Caco-2 (cell line): ENCODE measurements around the gene GHRH. TPM values are rescaled to one million over a fixed set of nuclear protein-coding genes. Genes with fewer than 3 reads are reported as not detected.
A peak's percentile ranks its signal among the peaks of the same experiment; 100 is the strongest.

Experiments used
- BruUV-seq: library from RNA; stranded (reverse); fragments of 400-500 nt; replicated peaks from 2 replicates; lab custom pipeline; 2021; lab: Mats Ljungman, UMichigan
- CTCF ChIA-PET: fragments of 300-600 bp; sonication (Branson Sonifier 250); formaldehyde crosslinking; loops from one replicate; lab custom pipeline; 2022; ENCODE audit warnings: antibody characterized with exemption; lab: Charles Lee
- POLR2A ChIA-PET: fragments of 300-600 bp; sonication (Branson Sonifier 250); formaldehyde crosslinking; loops from one replicate; lab custom pipeline; 2022; ENCODE audit warnings: antibody characterized with exemption; lab: Charles Lee
- DNase-seq, 2 experiments: peaks; one replicate each; pipeline versions ENCODE4 v3.0.0 to v3.0.0-alpha.2; 2020 to 2022
- H3K27me3 ChIP-seq: replicated peaks from 2 replicates; pipeline ENCODE4 v1.6.0; 2011; ENCODE audit warnings: low read length; ENCODE audit not compliant: control insufficient read depth, insufficient read depth
- H3K36me3 ChIP-seq: 2 replicates; pipeline ENCODE4 v1.5.1; 2011; ENCODE audit warnings: low read length; ENCODE audit not compliant: control insufficient read depth, insufficient read depth
- H3K4me1 ChIP-seq: fragments of 250-450 bp; sonication (Bioruptor Pico); 2 replicates; pipeline ENCODE4 v1.5.1; 2020; ENCODE audit warnings: mild to moderate bottlenecking
- H3K4me3 ChIP-seq: 2 replicates; pipeline ENCODE4 v1.5.1; 2011; ENCODE audit warnings: low read depth, mild to moderate bottlenecking, control low read depth, low read length
- H3K9me3 ChIP-seq: fragments of 250-450 bp; sonication (Bioruptor Pico); 2 replicates; pipeline ENCODE4 v1.5.1; 2020; ENCODE audit warnings: mild to moderate bottlenecking, moderate library complexity
- H3K27ac Mint-ChIP-seq: one replicate; pipeline ENCODE4 v1.8.0; 2022; ENCODE audit warnings: mixed read lengths; ENCODE audit not compliant: unreplicated experiment
- H3K27me3 Mint-ChIP-seq: one replicate; pipeline ENCODE4 v1.8.0; 2022; ENCODE audit warnings: mixed read lengths; ENCODE audit not compliant: insufficient read depth, unreplicated experiment
- H3K36me3 Mint-ChIP-seq: one replicate; pipeline ENCODE4 v1.8.0; 2022; ENCODE audit warnings: mild to moderate bottlenecking, mixed read lengths; ENCODE audit not compliant: insufficient read depth, unreplicated experiment
- H3K4me1 Mint-ChIP-seq: one replicate; pipeline ENCODE4 v1.8.0; 2022; ENCODE audit warnings: low read depth, mixed read lengths; ENCODE audit not compliant: unreplicated experiment
- H3K4me3 Mint-ChIP-seq: one replicate; pipeline ENCODE4 v1.8.0; 2022; ENCODE audit warnings: mild to moderate bottlenecking, moderate library complexity, mixed read lengths; ENCODE audit not compliant: unreplicated experiment
- H3K9me3 Mint-ChIP-seq: one replicate; pipeline ENCODE4 v1.8.0; 2022; ENCODE audit warnings: mixed read lengths; ENCODE audit not compliant: unreplicated experiment
- CTCF ChIP-seq, 2 experiments: fragments of 200-600 bp in 1 of 2; IDR thresholded peaks; 1 replicate in 1 of 2; 2 replicates in 1 of 2; pipeline versions ENCODE4 v1.5.1 to v1.8.0; 2011 to 2022; ENCODE audit warnings: antibody characterized with exemption in 1 of 2, control low read depth in 1 of 2, inconsistent platforms in 1 of 2, low read depth in 1 of 2, low read length in 1 of 2, mild to moderate bottlenecking in 1 of 2, moderate library complexity in 1 of 2; ENCODE audit not compliant: insufficient read depth in 1 of 2, severe bottlenecking in 1 of 2, unreplicated experiment in 1 of 2
- intact Hi-C: fragments of 100-400 bp; cut with micrococcal nuclease; formaldehyde crosslinking; loops from one replicate; pipeline ENCODE4 v1.10.0; 2022; ENCODE audit not compliant: unreplicated experiment
- total RNA-seq: library from RNA; stranded (reverse); gene quantifications from 2 replicates; pipeline ENCODE4 v1.2.3, GENCODE V29; 2022

Gene GHRH
- total RNA-seq, 1 experiment from 2014 or later: not detected

DNA sequence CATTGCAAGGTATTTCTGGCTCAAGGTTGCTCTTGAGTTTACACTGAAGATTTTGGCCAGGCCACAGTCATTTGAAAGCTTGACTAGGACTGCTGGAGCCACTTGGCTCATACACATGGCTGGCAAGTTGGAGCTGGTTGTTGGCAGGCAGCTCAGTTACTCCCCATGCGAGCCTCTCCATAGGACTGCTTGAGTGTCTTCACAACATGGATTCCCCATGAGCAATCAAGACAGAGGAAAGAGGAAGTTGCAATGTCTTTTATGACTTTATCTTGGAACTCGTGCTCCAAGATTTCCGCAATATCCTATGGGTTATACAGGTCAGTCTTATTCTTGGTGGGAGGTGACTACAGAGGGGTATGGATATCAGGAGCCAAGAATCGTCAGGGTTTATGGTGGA lies 26.5 kb upstream of the GHRH start:
- Mint-ChIP-seq H3K4me1 (peaks cover 7% of the 10 kb centered on the region), H3K4me3 (peak overlapping the region; percentile 86), H3K9me3 (no peaks in the 10 kb centered on the region), H3K27ac (no peak overlapping the region), H3K27me3 (no peaks in the 10 kb centered on the region), H3K36me3 (peaks cover 23% of the 10 kb centered on the region)
- POLR2A ChIA-PET: interaction anchor here (0.6 to 3.0 kb wide), 2 partner anchors 18 to 56 kb away, joined by 5 to 45 read pairs; no protein-coding TSS in a partner anchor
- Histone ChIP-seq H3K9me3 (no peaks in the 10 kb centered on the region), H3K27me3 (no peaks in the 10 kb centered on the region), H3K4me3 (no peak overlapping the region), H3K4me1 (peaks cover 20% of the 10 kb centered on the region), H3K36me3 (peaks cover 2% of the 10 kb centered on the region)
- intact Hi-C loops: no loop called here
- no TSS peak for BruUV-seq
- no peak for DNase-seq
- CTCF ChIA-PET: no interaction called here
- TF ChIP-seq CTCF (IDR thresholded peaks at IDR 0.05; ENCODE audit: insufficient read depth in 1 of 2, low read depth in 1 of 2, low read length in 1 of 2, severe bottlenecking in 1 of 2, unreplicated experiment in 1 of 2): no peak

- Mint-ChIP-seq H3K4me3 (no peak overlapping the region), H3K4me1 (peaks cover 7% of the 10 kb centered on the region), H3K27me3 (no peaks in the 10 kb centered on the region), H3K36me3 (peaks cover 8% of the 10 kb centered on the region), H3K27ac (no peak overlapping the region), H3K9me3 (no peaks in the 10 kb centered on the region)
- Histone ChIP-seq H3K4me3 (no peak overlapping the region), H3K9me3 (no peaks in the 10 kb centered on the region), H3K36me3 (no peaks in the 10 kb centered on the region), H3K27me3 (no peaks in the 10 kb centered on the region), H3K4me1 (peaks cover 21% of the 10 kb centered on the region)
- BruUV-seq: no TSS peak
- DNase-seq: peak in 1 of 2 experiments; percentile 40
- ChIA-PET POLR2A (interaction anchor here (1.1 kb wide), 1 partner anchor 59 kb away, joined by 6 read pairs; no protein-coding TSS in a partner anchor), CTCF (interaction anchor here (0.6 to 0.9 kb wide), 3 partner anchors 11 to 107 kb away, joined by 3 read pairs; partner anchors contain the start of genes MROH8 and RPN2)
- intact Hi-C loops: no loop called here
- no peak for TF ChIP-seq CTCF (IDR thresholded peaks at IDR 0.05; ENCODE audit: insufficient read depth in 1 of 2, low read depth in 1 of 2, low read length in 1 of 2, severe bottlenecking in 1 of 2, unreplicated experiment in 1 of 2)
Measured at GRCh38 chr20:37285664-37286374, 24.2 kb upstream of the GHRH start.

GRCh38 chr20:37284691-37285161 lies 23.1 kb upstream of the GHRH start:
- H3K36me3 ChIP-seq: no peaks in the 10 kb centered on the region
- peak overlapping the region; percentile 5 for H3K27ac Mint-ChIP-seq
- BruUV-seq: no TSS peak
- H3K4me1 ChIP-seq: peaks cover 28% of the 10 kb centered on the region
- no peaks in the 10 kb centered on the region for H3K27me3 ChIP-seq
- H3K9me3 Mint-ChIP-seq: no peaks in the 10 kb centered on the region
- H3K27me3 Mint-ChIP-seq: no peaks in the 10 kb centered on the region
- ChIA-PET POLR2A (interaction anchor here (0.6 kb wide), 1 partner anchor 60 kb away, joined by 4 read pairs; no protein-coding TSS in a partner anchor), CTCF (interaction anchor here (0.9 kb wide), 1 partner anchor 10 kb away, joined by 3 read pairs; no protein-coding TSS in a partner anchor)
- no peaks in the 10 kb centered on the region for H3K9me3 ChIP-seq
- peaks cover 7% of the 10 kb centered on the region for H3K4me1 Mint-ChIP-seq
- intact Hi-C loops: no loop called here
- H3K4me3 ChIP-seq: no peak overlapping the region
- H3K36me3 Mint-ChIP-seq: peaks cover 6% of the 10 kb centered on the region
- H3K4me3 Mint-ChIP-seq: no peak overlapping the region
- no peak for TF ChIP-seq CTCF (IDR thresholded peaks at IDR 0.05; ENCODE audit: insufficient read depth in 1 of 2, low read depth in 1 of 2, low read length in 1 of 2, severe bottlenecking in 1 of 2, unreplicated experiment in 1 of 2)
- DNase-seq: no peak
